GM23338 (cell line): ENCODE results near the gene ARL15.

ENCODE experiments used
- EZH2phosphoT487 ChIP-seq: fragments of 200-600 bp; sonication (generic); IDR thresholded peaks from one replicate; pipeline ENCODE4 v1.8.1; 2018; ENCODE audit warnings: antibody characterized with exemption; ENCODE audit not compliant: unreplicated experiment
- POLR2AphosphoS5 ChIP-seq: IDR thresholded peaks from 2 replicates; pipeline ENCODE4 v1.6.1; 2016; ENCODE audit warnings: antibody characterized with exemption, low read depth

- TF ChIP-seq EZH2phosphoT487 (no peak), POLR2AphosphoS5 (no peak)
Measured at GRCh38 chr5:53908757-53909156, 401.6 kb downstream of the ARL15 start.
